ENCODE measurements around the gene AIG1.

DNA sequence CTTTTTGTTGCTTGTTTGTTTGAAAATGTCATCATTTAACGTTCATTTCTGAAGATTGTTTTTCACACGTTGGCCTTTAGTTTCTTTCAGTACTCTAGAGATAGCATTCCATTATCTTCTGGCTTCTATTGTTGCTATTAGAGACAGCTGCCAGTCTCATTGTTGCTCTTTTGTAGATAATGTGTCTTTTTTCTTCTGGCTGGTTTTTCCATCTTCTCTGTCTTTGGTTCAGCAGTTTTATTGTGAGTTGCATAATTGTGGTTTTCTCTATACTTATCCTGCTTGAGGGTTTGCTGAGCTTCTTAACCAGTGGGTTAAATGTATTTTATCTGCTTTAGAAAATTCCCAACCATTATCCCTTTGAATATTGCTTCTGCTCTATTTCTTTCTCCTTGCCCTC, 23.2 kb upstream of the AIG1 start:
- TF ChIP-seq, protein P1, sequence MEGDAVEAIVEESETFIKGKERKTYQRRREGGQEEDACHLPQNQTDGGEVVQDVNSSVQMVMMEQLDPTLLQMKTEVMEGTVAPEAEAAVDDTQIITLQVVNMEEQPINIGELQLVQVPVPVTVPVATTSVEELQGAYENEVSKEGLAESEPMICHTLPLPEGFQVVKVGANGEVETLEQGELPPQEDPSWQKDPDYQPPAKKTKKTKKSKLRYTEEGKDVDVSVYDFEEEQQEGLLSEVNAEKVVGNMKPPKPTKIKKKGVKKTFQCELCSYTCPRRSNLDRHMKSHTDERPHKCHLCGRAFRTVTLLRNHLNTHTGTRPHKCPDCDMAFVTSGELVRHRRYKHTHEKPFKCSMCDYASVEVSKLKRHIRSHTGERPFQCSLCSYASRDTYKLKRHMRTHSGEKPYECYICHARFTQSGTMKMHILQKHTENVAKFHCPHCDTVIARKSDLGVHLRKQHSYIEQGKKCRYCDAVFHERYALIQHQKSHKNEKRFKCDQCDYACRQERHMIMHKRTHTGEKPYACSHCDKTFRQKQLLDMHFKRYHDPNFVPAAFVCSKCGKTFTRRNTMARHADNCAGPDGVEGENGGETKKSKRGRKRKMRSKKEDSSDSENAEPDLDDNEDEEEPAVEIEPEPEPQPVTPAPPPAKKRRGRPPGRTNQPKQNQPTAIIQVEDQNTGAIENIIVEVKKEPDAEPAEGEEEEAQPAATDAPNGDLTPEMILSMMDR (IDR thresholded peaks at IDR 0.05; ENCODE audit: poor library complexity, severe bottlenecking) = no peak
- TF ChIP-seq, protein P2, sequence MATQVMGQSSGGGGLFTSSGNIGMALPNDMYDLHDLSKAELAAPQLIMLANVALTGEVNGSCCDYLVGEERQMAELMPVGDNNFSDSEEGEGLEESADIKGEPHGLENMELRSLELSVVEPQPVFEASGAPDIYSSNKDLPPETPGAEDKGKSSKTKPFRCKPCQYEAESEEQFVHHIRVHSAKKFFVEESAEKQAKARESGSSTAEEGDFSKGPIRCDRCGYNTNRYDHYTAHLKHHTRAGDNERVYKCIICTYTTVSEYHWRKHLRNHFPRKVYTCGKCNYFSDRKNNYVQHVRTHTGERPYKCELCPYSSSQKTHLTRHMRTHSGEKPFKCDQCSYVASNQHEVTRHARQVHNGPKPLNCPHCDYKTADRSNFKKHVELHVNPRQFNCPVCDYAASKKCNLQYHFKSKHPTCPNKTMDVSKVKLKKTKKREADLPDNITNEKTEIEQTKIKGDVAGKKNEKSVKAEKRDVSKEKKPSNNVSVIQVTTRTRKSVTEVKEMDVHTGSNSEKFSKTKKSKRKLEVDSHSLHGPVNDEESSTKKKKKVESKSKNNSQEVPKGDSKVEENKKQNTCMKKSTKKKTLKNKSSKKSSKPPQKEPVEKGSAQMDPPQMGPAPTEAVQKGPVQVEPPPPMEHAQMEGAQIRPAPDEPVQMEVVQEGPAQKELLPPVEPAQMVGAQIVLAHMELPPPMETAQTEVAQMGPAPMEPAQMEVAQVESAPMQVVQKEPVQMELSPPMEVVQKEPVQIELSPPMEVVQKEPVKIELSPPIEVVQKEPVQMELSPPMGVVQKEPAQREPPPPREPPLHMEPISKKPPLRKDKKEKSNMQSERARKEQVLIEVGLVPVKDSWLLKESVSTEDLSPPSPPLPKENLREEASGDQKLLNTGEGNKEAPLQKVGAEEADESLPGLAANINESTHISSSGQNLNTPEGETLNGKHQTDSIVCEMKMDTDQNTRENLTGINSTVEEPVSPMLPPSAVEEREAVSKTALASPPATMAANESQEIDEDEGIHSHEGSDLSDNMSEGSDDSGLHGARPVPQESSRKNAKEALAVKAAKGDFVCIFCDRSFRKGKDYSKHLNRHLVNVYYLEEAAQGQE (IDR thresholded peaks at IDR 0.05; ENCODE audit: borderline replicate concordance) = no peak
- TF ChIP-seq RAD21 (conservative IDR thresholded peaks at IDR 0.05) (no peak), POLR2AphosphoS5 (IDR thresholded peaks at IDR 0.05) (no peak), EP300 (conservative IDR thresholded peaks at IDR 0.05; ENCODE audit: poor library complexity, severe bottlenecking) (no peak), EZH2 (IDR thresholded peaks at IDR 0.05; ENCODE audit: borderline replicate concordance, insufficient read depth, low read length, poor library complexity, severe bottlenecking) (no peak), MXI1 (conservative IDR thresholded peaks at IDR 0.05; ENCODE audit: poor library complexity, severe bottlenecking) (no peak)
